GM23248 (cell line): ENCODE results near the gene ZGPAT. TPM values are rescaled to one million over a fixed set of nuclear protein-coding genes. Genes with fewer than 3 reads are reported as not detected.

Experiments
- DNase-seq: peaks from one replicate; pipeline ENCODE4 v3.0.0-alpha.2; 2015
- H2AFZ ChIP-seq: fragments of 200-600 bp; sonication (generic); 2 replicates; pipeline ENCODE4 v1.6.1; 2016; ENCODE audit warnings: antibody characterized with exemption
- H3F3A ChIP-seq: fragments of 200-600 bp; sonication (generic); 2 replicates; pipeline ENCODE4 v1.6.1; 2016; ENCODE audit warnings: mild to moderate bottlenecking, antibody characterized with exemption, mixed run types; ENCODE audit not compliant: insufficient read depth
- H3K27ac ChIP-seq: fragments of 200-600 bp; sonication (generic); 2 replicates; pipeline ENCODE4 v1.5.1; 2016; ENCODE audit warnings: mild to moderate bottlenecking
- H3K27me3 ChIP-seq: fragments of 200-600 bp; sonication (generic); replicated peaks from 2 replicates; pipeline ENCODE4 v1.6.1; 2016; ENCODE audit warnings: mild to moderate bottlenecking; ENCODE audit not compliant: insufficient read depth
- H3K36me3 ChIP-seq: fragments of 200-600 bp; sonication (generic); 2 replicates; pipeline ENCODE4 v1.6.1; 2016; ENCODE audit warnings: low read depth, mild to moderate bottlenecking
- H3K4me1 ChIP-seq: fragments of 200-600 bp; sonication (generic); 2 replicates; pipeline ENCODE4 v1.6.1; 2016; ENCODE audit warnings: mild to moderate bottlenecking; ENCODE audit not compliant: insufficient read depth
- H3K4me2 ChIP-seq: fragments of 200-600 bp; sonication (generic); one replicate; pipeline ENCODE4 v1.6.1; 2016; ENCODE audit warnings: mild to moderate bottlenecking; ENCODE audit not compliant: unreplicated experiment
- H3K4me3 ChIP-seq: fragments of 200-600 bp; sonication (generic); 2 replicates; pipeline ENCODE4 v1.5.1; 2016; ENCODE audit warnings: mild to moderate bottlenecking
- H3K79me2 ChIP-seq: fragments of 200-600 bp; sonication (generic); 2 replicates; pipeline ENCODE4 v1.6.1; 2016; ENCODE audit warnings: mild to moderate bottlenecking; ENCODE audit not compliant: insufficient read depth
- H3K9ac ChIP-seq: fragments of 200-600 bp; sonication (generic); 2 replicates; pipeline ENCODE4 v1.6.1; 2016; ENCODE audit warnings: mild to moderate bottlenecking
- H3K9me2 ChIP-seq: fragments of 200-600 bp; sonication (generic); 2 replicates; pipeline ENCODE4 v1.6.1; 2016; ENCODE audit warnings: mixed run types, mild to moderate bottlenecking, moderate library complexity; ENCODE audit not compliant: insufficient read depth
- H3K9me3 ChIP-seq: fragments of 200-600 bp; sonication (generic); one replicate; pipeline ENCODE4 v1.6.1; 2017; ENCODE audit warnings: low read depth
- H4K20me1 ChIP-seq: fragments of 200-600 bp; sonication (generic); 2 replicates; pipeline ENCODE4 v1.6.0; 2016; ENCODE audit not compliant: insufficient read depth
- EZH2 ChIP-seq: fragments of 200-600 bp; sonication (generic); IDR thresholded peaks from 2 replicates; pipeline ENCODE4 v1.6.1; 2018; ENCODE audit warnings: antibody characterized with exemption, mild to moderate bottlenecking; ENCODE audit not compliant: insufficient read depth, poor library complexity, severe bottlenecking
- EZH2phosphoT487 ChIP-seq: fragments of 200-600 bp; sonication (generic); IDR thresholded peaks from 2 replicates; pipeline ENCODE4 v1.6.1; 2018; ENCODE audit warnings: antibody characterized with exemption, moderate library complexity, mild to moderate bottlenecking, low read depth; ENCODE audit not compliant: insufficient read depth
- WGBS, 2 experiments: methylation state at CpG; one replicate each; pipeline ENCODE4 v1.1.6; 2015 to 2017; ENCODE audit warnings: low lambda C conversion rate in 2 of 2, low coverage in 1 of 2; ENCODE audit errors: missing lambda C conversion rate in 2 of 2; 5-methylcytosine and 5-hydroxymethylcytosine counted together
- in situ Hi-C: fragments of 300-500 bp; cut with MboI; formaldehyde crosslinking; loops from 2 replicates; pipeline ENCODE4 v1.15.0; 2020
- polyA plus RNA-seq: library from polyadenylated mRNA; unstranded; fragments of >200 nt; fragmentation: Nextera tagmentation; extraction: Ambion mirVana; gene quantifications from 2 replicates; pipeline ENCODE4 v1.2.1, GENCODE V29; 2016
- total RNA-seq: library from RNA; depleted of rRNA; stranded (reverse); fragments of >200 nt; shearing (Covaris generic); gene quantifications from 2 replicates; pipeline ENCODE4 v1.2.3, GENCODE V29; 2014

The ZGPAT gene
- total and polyA plus RNA-seq, 2 experiments from 2014 or later = 22.7 to 28.5 TPM

DNA sequence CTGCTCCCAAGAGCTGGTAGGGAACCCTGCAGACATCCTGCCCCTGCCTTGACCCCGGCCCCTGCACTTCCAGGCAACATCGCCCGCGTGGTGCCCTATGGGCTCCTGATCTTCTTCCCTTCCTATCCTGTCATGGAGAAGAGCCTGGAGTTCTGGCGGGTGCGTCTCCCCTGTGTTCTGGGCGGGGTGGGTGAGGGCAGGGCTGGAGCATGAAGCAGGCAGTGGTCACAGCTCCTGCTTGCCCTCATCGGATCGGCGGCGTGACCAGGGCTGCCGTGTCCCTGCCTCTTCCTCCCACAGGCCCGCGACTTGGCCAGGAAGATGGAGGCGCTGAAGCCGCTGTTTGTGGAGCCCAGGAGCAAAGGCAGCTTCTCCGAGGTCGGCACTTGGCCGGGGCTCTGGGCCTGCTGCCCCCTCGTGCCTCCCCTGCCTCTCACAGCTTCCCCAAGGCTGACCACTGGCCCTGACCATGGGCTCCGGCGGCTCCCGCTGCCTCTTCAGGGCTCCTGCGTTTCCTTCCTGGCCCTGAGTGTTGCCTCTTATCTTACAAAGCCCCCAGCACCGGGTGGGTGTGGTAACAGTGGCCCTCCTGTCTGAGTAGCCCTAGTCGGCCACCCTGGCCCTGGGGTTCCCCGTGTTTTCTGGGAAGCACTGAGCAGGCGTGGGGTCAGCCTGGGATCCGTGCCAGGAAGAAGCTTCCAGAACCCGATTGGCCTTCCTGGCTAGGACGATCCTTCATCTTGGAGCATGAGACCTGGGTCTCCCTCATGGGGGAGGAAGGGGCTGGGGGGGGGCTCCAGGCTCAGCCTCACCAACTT is 19.4 kb upstream of the ZGPAT start:
- no peak overlapping the region for H3K4me3 ChIP-seq
- H3K4me2 ChIP-seq = no peak overlapping the region
- no peaks in the 10 kb centered on the region for H4K20me1 ChIP-seq
- peak overlapping the region; percentile 92 for H3K27ac ChIP-seq
- WGBS, 2 experiments = 91 to 96% methylated on average over 25 to 31 of the region's 31 CpGs
- no peaks in the 10 kb centered on the region for H3K79me2 ChIP-seq
- no peaks in the 10 kb centered on the region for H3K9me3 ChIP-seq
- no peaks in the 10 kb centered on the region for H3K9me2 ChIP-seq
- no peak overlapping the region for H2AFZ ChIP-seq
- DNase-seq = no peak
- no peaks in the 10 kb centered on the region for H3K36me3 ChIP-seq
- peaks cover 23% of the 10 kb centered on the region for H3F3A ChIP-seq
- H3K27me3 ChIP-seq = no peaks in the 10 kb centered on the region
- H3K9ac ChIP-seq = peak overlapping the region; percentile 77; the same call in 1 of the 2 replicates
- in situ Hi-C loops = no loop called here
- peaks cover 21% of the 10 kb centered on the region for H3K4me1 ChIP-seq
- TF ChIP-seq EZH2 = no peak
- no peak for TF ChIP-seq EZH2phosphoT487

- Histone ChIP-seq H3K79me2 (no peaks in the 10 kb centered on the region), H3K9me3 (no peaks in the 10 kb centered on the region), H3K27ac (no peak overlapping the region), H2AFZ (no peak overlapping the region), H3K36me3 (no peaks in the 10 kb centered on the region), H3K9me2 (no peaks in the 10 kb centered on the region), H3K4me2 (no peak overlapping the region), H3K27me3 (no peaks in the 10 kb centered on the region), H4K20me1 (no peaks in the 10 kb centered on the region), H3K4me1 (peaks cover 21% of the 10 kb centered on the region), H3K9ac (no peak overlapping the region), H3F3A (peaks cover 14% of the 10 kb centered on the region; the same call in 1 of the 2 replicates), H3K4me3 (no peak overlapping the region)
- DNase-seq = no peak
- in situ Hi-C loops = no loop called here
- 91 to 95% methylated on average over 26 to 41 of the region's 44 CpGs for WGBS, 2 experiments
- TF ChIP-seq EZH2 = no peak
- TF ChIP-seq EZH2phosphoT487 = no peak
Measured at GRCh38 chr20:63689046-63690002, 18.5 kb upstream of the ZGPAT start.

- Histone ChIP-seq H2AFZ (no peak overlapping the region), H3K9me3 (no peaks in the 10 kb centered on the region), H3F3A (peaks cover 13% of the 10 kb centered on the region; the same call in 1 of the 2 replicates), H3K36me3 (no peaks in the 10 kb centered on the region), H3K27me3 (no peaks in the 10 kb centered on the region), H3K4me2 (no peak overlapping the region), H3K4me1 (peaks cover 21% of the 10 kb centered on the region), H3K9me2 (no peaks in the 10 kb centered on the region), H3K9ac (no peak overlapping the region), H3K4me3 (no peak overlapping the region), H3K79me2 (no peaks in the 10 kb centered on the region), H3K27ac (no peak overlapping the region), H4K20me1 (no peaks in the 10 kb centered on the region)
- DNase-seq = no peak
- 91 to 93% methylated on average over 26 to 40 of the region's 40 CpGs for WGBS, 2 experiments
- TF ChIP-seq EZH2 (no peak), EZH2phosphoT487 (no peak)
- in situ Hi-C loops = no loop called here
Measured at GRCh38 chr20:63690003-63690897, 17.6 kb upstream of the ZGPAT start.
